Ovary (tissue), 9 donors: ENCODE measurements around the gene SLC9A9. TPM values are rescaled to one million over a fixed set of nuclear protein-coding genes. Genes with fewer than 3 reads are reported as not detected.

ENCODE experiments used
- DNase-seq, 5 donors: peaks; one replicate each; pipeline ENCODE4 v3.0.0-alpha.2; 2019 to 2020
- H3K27ac ChIP-seq, 2 donors: fragments of 200-600 bp; one replicate each; pipeline versions ENCODE4 v1.5.1 to v1.8.0; 2019 to 2022
- H3K27me3 ChIP-seq: fragments of 200-600 bp; one replicate; pipeline ENCODE4 v1.8.0; 2022
- H3K36me3 ChIP-seq: fragments of 200-600 bp; sonication (generic); one replicate; pipeline ENCODE4 v1.5.1; 2019
- H3K4me1 ChIP-seq: one replicate; pipeline ENCODE4 v1.8.1; 2013; ENCODE audit warnings: mild to moderate bottlenecking, moderate library complexity; ENCODE audit not compliant: insufficient read depth
- H3K4me3 ChIP-seq: fragments of 200-600 bp; sonication (generic); one replicate; pipeline ENCODE4 v1.5.1; 2017
- H3K9me3 ChIP-seq, 2 donors: fragments of 200-600 bp in 1 of 2; sonication (generic) in 1 of 2; one replicate each; pipeline versions ENCODE4 v1.5.1 to v1.8.1; 2013 to 2019; ENCODE audit warnings: mild to moderate bottlenecking in 1 of 2, moderate library complexity in 1 of 2
- CTCF ChIP-seq, 3 donors: fragments of 450-650 bp in 2 of 3; fragments of 200-600 bp in 1 of 3; IDR thresholded peaks; one replicate each; pipeline versions ENCODE4 v1.5.1 to v1.8.0; 2016 to 2022; ENCODE audit warnings: antibody characterized with exemption in 3 of 3, mild to moderate bottlenecking in 1 of 3
- EP300 ChIP-seq: sonication (generic); formaldehyde crosslinking; IDR thresholded peaks from one replicate; pipeline ENCODE4 v1.6.1; 2017; ENCODE audit warnings: antibody characterized with exemption
- POLR2A ChIP-seq: fragments of 450-650 bp; IDR thresholded peaks from one replicate; pipeline ENCODE4 v1.6.1; 2017; ENCODE audit warnings: antibody characterized with exemption, mild to moderate bottlenecking, moderate library complexity
- WGBS, 3 donors: extraction: QIAGEN DNeasy Blood & Tissue Kit in 1 of 3; methylation state at CpG; one replicate each; pipeline versions ENCODE4 v1.1.5 to v1.1.7; 2013 to 2017; 5-methylcytosine and 5-hydroxymethylcytosine counted together
- intact Hi-C, 4 donors: fragments of 100-400 bp; cut with DNase I; formaldehyde crosslinking; loops; one replicate each; pipeline versions ENCODE4 v1.11.0 to v1.15.1; 2022 to 2023
- polyA plus RNA-seq, 2 donors: library from polyadenylated mRNA; stranded (reverse); fragments of 200-250 nt in 1 of 2; fragments of 350-450 nt in 1 of 2; fragmentation: Illumina TruSeq in 1 of 2; extraction: RNeasy Lipid Tissue Mini Kit (QIAGEN cat#74804) in 1 of 2; gene quantifications; one replicate each; pipeline ENCODE4 v1.2.3, GENCODE V29; 2013 to 2014
- total RNA-seq, 7 donors: library from RNA; depleted of rRNA in 2 of 7; stranded (reverse); fragments of >200 nt in 2 of 7; fragmentation: NEBNext Ultra II Directional in 3 of 7; extraction: Animal tissue kit (Norgen Biotek cat#: 25700) in 3 of 7; gene quantifications; one replicate each; pipeline versions ENCODE4 v1.1.0 to v1.2.4, GENCODE V29; 2016 to 2023
- donor health status: DM: no; HTN: no; CAD: no; lungs with moderate emphysema.
- donor health status: DM: no; HTN: no; CAD: no.
- donor health status: Bipolar disorder and iron deficiency.
- donor health status: DM: yes; HTN: yes; CAD: no.
- donor health status: DM: no; HTN: no; CAD: no.
- donor health status: DM: yes; HTN: yes; CAD: no.

Gene SLC9A9
- total and polyA plus RNA-seq, 9 donors: 7.0 to 22.7 (median 13.5) TPM

GRCh38 chr3:143309705-143310104 lies 538.6 kb downstream of the SLC9A9 start:
- TF ChIP-seq CTCF (IDR thresholded peaks at IDR 0.05) (no peak), EP300 (no peak), POLR2A (no peak)
- 10 to 17% (median 12%) methylated on average over 2 of the region's 2 CpGs for WGBS, 3 donors
- Histone ChIP-seq H3K4me1 (peaks cover 12% of the 10 kb centered on the region), H3K27ac (no peak overlapping the region), H3K4me3 (no peak overlapping the region), H3K9me3 (no peaks in the 10 kb centered on the region), H3K27me3 (no peaks in the 10 kb centered on the region), H3K36me3 (no peaks in the 10 kb centered on the region)
- intact Hi-C loops: loop anchor here in 1 of 4 donors (2.0 kb wide), 1 partner anchor 51 kb away; no protein-coding TSS in a partner anchor
- DNase-seq: peak in 2 of 5 donors; percentile 19 to 34

- H3K9me3 ChIP-seq: no peaks in the 10 kb centered on the region
- H3K36me3 ChIP-seq: no peaks in the 10 kb centered on the region
- TF ChIP-seq POLR2A (no peak), CTCF (IDR thresholded peaks at IDR 0.05) (no peak), EP300 (no peak)
- no peak overlapping the region for H3K27ac ChIP-seq
- H3K27me3 ChIP-seq: no peaks in the 10 kb centered on the region
- peaks cover 9% of the 10 kb centered on the region for H3K4me1 ChIP-seq
- intact Hi-C loops: no loop called here
- no peak overlapping the region for H3K4me3 ChIP-seq
- 73 to 82% (median 74%) methylated on average over 1 of the region's 1 CpG for WGBS, 3 donors
- peak; percentile 23 to 55 (median 42) for DNase-seq
These were observed 540.6 kb downstream of the SLC9A9 start for GRCh38 chr3:143307613-143308183.

DNA sequence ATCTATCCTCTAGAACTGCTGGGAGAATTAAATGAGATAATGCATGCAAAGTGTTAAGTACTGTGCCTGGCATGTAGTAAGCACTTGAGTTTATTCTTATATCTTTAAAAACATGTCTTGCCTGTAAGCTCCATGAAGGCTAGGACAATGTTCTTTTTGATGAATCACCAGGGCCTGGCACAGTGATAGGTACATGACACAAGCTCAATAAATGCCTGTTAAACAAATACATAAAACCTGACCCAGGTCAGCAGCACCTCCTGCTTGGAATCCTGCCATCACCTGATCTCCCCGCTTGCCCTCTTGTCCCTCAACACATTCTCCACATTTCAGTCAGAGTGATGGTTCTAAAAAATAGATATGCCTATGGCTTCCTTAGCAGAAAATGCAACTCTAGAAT lies 541.9 kb downstream of the SLC9A9 start:
- peaks cover 9% of the 10 kb centered on the region for H3K4me1 ChIP-seq
- intact Hi-C loops: no loop called here
- TF ChIP-seq CTCF (IDR thresholded peaks at IDR 0.05): no peak
- no peak for TF ChIP-seq POLR2A
- TF ChIP-seq EP300: no peak
- no peaks in the 10 kb centered on the region for H3K9me3 ChIP-seq
- no peak overlapping the region for H3K27ac ChIP-seq
- no peak for DNase-seq
- no peaks in the 10 kb centered on the region for H3K27me3 ChIP-seq
- H3K36me3 ChIP-seq: no peaks in the 10 kb centered on the region
- 83 to 88% (median 88%) methylated on average over 1 of the region's 1 CpG for WGBS, 3 donors
- H3K4me3 ChIP-seq: no peak overlapping the region

DNA sequence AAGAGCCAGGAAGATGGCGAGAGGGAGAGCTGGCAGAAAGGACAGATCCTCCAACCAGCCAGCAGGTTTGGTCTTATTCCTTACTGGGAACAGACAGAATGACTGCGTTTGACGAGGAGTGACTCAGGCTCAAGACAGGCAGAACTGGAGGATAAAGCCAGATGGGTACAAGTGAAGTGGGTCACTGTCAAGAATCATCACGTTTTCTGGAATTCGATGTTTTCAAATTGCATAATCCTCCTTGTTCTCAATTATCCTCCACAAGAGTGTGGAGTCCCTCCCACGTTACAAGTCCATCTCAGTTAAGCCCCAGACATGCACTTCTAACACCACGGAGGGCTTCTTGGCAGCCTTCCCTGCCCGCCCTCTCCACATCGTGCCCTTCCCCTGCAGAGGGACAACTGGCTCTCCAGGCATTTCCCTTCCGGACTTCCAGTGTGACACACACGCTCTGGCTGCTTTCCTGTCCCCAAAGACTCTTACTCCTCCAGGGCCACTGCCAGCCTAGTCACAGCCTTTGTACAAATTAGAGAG lies 545.6 kb downstream of the SLC9A9 start:
- no peaks in the 10 kb centered on the region for H3K36me3 ChIP-seq
- H3K27me3 ChIP-seq: no peaks in the 10 kb centered on the region
- H3K27ac ChIP-seq: no peak overlapping the region
- peak in 1 of 5 donors; percentile 21 for DNase-seq
- TF ChIP-seq POLR2A: no peak
- no peak for TF ChIP-seq EP300
- no peak for TF ChIP-seq CTCF (IDR thresholded peaks at IDR 0.05)
- intact Hi-C loops: no loop called here
- H3K4me3 ChIP-seq: no peak overlapping the region
- WGBS, 3 donors: 65 to 72% (median 66%) methylated on average over 10 to 11 of the region's 11 CpGs
- H3K4me1 ChIP-seq: peaks cover 4% of the 10 kb centered on the region
- H3K9me3 ChIP-seq: no peaks in the 10 kb centered on the region
